Erythroblast (primary cell): ENCODE measurements around the gene APOC1.
A peak's percentile ranks its signal among the peaks of the same experiment; 100 is the strongest.
"Not testable (repeated sequence)": the region's sequence is repeated elsewhere in the genome, so short reads cannot be mapped to it uniquely, and the experiment has no call there.

Source experiments
- DNase-seq, 2 experiments: peaks; one replicate each; lab custom pipeline; 2025; lab: John Stamatoyannopoulos, UW
- GATA1 ChIP-seq: IDR thresholded peaks from 2 replicates; pipeline ENCODE4 v1.6.1; 2011; ENCODE audit warnings: low read depth, mild to moderate bottlenecking, control low read depth, low read length, moderate library complexity
- POLR2A ChIP-seq: IDR thresholded peaks from 2 replicates; pipeline ENCODE4 v1.6.1; 2011; ENCODE audit warnings: mild to moderate bottlenecking, low read length

The APOC1 gene

DNA sequence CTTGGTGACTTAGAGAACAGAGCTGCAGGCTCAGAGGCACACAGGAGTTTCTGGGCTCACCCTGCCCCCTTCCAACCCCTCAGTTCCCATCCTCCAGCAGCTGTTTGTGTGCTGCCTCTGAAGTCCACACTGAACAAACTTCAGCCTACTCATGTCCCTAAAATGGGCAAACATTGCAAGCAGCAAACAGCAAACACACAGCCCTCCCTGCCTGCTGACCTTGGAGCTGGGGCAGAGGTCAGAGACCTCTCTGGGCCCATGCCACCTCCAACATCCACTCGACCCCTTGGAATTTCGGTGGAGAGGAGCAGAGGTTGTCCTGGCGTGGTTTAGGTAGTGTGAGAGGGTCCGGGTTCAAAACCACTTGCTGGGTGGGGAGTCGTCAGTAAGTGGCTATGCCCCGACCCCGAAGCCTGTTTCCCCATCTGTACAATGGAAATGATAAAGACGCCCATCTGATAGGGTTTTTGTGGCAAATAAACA is 9.9 kb downstream of the APOC1 start:
- TF ChIP-seq POLR2A, result no peak
- no peak for TF ChIP-seq GATA1
- DNase-seq, result no peak

DNA sequence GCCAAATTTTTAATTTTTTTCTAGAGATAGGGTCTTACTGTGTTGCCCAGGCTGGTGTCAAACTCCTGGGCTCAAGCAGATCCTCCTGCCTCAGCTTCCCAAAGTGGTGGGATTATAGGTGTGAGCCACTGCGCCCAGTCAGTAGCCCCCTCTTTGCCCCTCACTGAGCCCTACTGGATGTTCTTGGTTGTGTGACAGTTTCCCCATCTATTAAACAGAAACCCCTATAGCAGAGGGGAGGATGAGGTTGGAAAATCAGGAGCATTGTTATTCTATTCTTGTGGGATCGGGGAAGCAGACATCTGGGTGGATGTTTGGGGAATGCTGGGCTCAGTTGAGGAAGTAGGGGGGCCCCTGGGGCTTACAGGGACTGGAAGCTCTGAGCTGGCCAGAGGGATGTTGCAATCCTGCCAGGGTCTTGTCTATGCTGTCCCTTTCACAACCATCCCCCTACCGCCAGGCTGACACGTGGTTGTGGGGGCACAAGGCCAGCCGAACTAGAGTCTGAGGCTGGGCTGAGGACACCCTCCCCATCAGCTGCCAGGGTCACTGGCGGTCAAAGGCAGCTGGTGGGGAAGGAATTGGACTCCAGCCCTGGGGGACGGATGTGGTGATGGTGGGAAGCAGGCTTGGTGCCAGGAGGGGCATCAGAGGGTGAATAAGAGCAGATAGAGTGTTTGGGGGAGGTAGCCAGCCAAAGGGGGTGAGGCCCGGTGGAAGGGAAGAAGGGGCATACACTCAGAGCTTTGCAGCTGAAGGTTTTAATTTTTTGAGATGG is 10.9 kb downstream of the APOC1 start:
- no peak for TF ChIP-seq POLR2A
- no peak for TF ChIP-seq GATA1
- no peak for DNase-seq

DNA sequence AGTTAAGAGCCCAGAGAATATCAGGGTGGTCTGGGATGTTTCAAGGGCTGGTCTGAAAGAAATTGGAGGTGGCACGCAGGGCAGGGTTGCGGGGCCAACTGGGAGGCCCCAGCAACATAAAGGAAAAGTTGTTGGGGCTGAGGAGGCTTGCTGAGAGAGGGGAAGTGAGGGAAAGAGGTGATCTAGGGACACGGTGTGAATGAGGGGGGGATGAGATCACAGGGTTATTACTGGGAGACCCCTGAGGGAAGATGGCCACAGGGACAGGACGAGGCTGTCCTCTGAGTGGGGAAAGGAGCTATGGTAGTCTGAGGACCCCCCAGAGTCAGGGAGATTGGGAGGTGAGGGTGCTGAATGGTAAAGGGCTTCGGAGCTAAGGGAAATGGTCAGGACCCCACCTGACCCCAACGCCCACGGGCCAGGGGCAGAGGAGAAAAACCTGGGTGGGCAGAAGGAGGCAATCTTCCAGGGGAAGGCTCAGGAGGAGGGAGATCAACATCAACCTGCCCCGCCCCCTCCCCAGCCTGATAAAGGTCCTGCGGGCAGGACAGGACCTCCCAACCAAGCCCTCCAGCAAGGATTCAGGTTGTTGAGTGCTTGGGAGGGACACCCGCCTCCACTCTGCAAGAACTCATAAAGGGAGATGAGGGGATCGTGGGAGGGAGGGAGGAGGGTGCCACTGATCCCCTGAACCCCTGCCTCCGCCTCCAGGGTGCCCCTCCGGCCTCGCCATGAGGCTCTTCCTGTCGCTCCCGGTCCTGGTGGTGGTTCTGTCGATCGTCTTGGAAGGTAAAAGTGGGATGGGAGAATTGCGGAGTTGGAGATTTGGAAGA is 12.1 kb downstream of the APOC1 start:
- not testable (repeated sequence) for DNase-seq

DNA sequence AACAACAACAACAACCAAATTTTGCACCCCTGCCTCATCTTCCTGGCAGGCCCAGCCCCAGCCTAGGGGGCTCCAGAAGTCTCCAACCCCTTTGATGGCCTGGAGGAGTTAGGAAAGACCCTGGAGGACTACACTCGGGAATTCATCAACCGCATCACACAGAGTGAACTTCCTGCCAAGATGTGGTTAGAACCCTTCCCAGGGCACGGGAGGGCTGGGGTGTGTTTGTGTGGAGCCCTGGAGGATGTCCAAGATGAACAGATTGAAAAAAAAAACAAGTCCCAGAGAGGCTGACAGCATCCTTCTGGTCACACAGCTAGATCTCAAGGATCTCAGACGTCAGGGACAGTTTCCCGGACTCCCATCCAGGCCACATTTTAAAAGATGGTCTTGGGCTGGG is 13.3 kb downstream of the APOC1 start:
- no peak for DNase-seq
- TF ChIP-seq GATA1, result no peak
- no peak for TF ChIP-seq POLR2A

DNA sequence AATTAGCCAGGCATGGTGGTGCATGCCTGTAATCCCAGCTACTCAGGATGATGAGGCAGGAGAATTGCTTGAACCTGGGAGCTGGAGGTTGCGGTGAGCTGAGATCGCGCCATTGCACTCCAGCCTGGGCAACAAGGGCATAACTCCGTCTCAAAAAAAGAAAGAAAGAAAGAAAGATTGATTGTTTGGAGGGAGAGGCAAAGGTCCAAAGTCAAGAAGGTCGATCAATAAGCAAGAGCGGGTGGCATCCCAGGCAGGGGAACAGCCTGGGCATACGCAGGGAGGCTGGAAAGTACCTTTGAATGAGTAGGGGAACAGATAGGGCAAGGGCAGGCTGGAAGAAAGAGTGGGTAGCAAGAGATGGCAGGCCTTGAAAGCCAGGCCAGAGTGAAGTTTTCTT is 15.7 kb downstream of the APOC1 start:
- DNase-seq, result no peak
- no peak for TF ChIP-seq POLR2A
- no peak for TF ChIP-seq GATA1

DNA sequence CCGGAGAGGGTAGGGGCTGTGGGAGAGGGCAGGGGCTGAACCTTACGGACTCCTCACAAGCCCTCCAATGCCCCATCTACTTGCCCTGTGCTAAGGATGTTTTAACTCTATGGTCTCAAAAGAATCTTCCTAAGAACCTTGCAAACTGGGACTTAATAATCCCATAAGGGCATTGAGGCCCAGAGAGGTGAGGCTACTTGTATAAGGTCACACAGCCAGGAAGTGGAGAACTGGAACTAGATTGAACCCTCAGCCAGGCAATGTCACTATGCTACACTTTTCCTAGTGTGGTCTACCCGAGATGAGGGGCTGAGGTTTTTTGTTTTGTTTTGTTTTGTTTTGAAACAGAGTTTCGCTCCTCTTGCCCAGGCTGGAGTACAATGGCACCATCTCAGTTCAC is 17.1 kb downstream of the APOC1 start:
- no peak for DNase-seq

DNA sequence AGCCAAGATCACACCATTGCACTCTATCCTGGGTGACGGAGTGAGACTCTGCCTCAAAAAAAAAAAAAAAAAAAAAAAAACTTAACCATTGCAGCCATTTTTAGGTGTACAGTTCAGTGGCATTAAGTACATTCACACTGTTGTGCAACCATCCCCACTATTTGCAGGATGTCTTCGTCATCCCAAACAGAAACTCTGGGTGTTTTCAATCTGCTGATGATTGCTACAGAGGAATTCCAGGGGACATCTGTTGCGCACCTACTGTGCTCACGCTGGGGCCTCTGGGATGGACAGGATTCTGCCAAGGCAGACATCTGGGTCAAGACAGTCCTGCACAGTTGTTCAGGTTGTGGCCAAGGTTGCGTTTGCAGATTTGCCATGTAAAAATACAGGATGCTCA is 25.3 kb downstream of the APOC1 start:
- no peak for DNase-seq
- TF ChIP-seq GATA1, result no peak
- no peak for TF ChIP-seq POLR2A

More for the DNA sequence above, 17.1 kb downstream of the APOC1 start:
- TF ChIP-seq GATA1, result no peak
- no peak for TF ChIP-seq POLR2A

DNA sequence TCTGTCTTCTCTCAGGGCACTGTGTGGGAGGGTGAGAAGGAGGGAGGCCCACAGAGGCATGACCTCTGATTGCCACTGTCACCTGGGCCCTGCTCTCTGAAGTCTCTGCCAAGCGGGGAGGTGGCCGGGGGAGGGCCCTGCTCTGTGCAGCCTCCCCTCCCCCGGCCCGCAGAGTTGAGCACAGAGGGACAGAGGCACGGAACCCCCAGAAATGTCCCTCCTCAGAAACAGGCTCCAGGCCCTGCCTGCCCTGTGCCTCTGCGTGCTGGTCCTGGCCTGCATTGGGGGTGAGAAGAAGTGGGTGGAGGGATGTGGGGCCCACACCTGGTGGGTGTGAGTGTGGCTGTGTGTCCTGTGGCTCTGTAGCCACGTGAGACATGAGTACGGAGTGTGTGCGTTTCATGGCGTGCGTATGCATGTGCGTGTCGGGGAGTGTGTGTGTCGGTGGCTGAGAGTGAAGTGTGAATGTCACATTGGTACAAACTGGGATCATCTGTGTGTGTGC is 27.7 kb downstream of the APOC1 start, which contains the start of gene APOC4:
APOC4 (plus strand) TSS at position 171 of the 505 bp plus-strand sequence; CDS start at position 212, 41 bp downstream.
- no peak for DNase-seq
- TF ChIP-seq GATA1 (no peak), POLR2A (no peak)

DNA sequence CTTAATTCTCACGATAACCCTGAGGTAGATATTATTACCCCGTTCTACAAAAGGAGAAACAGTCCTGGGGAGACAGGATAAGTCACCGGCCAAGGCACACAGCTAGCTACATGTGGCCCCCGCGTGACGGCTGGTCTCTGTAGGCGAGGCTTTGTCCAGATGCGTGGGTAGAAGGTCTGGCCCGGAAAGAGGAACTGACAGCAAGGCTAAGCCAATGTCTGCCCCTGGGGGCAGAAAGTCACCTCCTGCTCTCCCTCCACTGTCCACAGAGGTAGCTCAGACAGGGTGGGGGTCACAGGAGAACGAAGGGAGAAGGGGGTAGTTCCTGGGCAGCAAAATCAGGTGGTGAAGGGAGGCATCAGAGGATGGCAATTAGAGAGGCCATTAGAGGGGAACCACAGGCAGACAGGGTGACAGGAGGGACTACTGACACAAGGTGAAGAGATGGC is 29.4 kb downstream of the APOC1 start:
- DNase-seq, result peak; percentile 45 to 51
- TF ChIP-seq GATA1 (no peak), POLR2A (peak; percentile 36)

DNA sequence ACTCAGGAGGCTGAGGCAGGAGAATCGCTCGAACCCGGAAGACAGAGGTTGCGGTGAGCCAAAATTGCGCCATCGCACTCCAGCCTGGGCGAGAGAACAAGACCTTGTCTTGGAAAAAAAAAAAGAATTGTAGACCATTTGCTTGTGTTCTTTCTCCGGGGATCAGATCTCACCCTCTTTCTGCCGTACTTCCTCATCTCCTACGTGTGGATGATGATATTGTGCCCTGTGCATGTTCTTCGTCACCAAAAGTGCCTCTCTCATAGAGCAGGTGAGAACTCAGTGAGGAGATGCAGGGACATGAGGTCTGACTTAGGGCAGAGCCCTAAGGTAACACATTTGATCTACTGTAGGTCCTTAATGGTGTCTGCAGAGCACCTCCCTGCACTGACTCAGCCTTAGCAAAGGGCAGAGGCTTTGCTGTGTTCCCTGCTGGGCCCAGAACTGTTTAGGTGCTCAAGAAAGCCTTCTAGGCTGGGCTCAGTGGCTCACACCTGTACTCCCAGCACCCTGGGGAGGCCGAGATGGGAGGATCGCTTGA is 32.7 kb downstream of the APOC1 start:
- TF ChIP-seq POLR2A (no peak), GATA1 (no peak)
- no peak for DNase-seq

DNA sequence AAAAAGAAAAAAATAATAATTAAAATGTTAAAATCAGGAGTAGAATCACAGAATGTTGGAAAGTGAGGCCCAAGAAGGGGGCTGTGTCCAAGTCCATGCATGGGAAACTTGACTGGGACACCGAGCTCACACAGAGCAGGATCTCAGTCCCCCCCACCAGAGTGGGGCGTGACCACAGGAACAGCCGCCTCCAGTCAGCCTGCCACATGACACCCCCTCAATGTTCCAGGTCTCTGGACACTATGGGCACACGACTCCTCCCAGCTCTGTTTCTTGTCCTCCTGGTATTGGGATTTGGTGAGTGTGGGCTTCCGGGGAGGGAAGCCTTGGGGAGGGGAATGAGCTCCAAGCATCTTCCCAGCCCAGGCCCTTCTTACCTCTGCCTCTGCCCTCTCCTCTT is 33.8 kb downstream of the APOC1 start:
- TF ChIP-seq GATA1 (no peak), POLR2A (no peak)
- no peak for DNase-seq

DNA sequence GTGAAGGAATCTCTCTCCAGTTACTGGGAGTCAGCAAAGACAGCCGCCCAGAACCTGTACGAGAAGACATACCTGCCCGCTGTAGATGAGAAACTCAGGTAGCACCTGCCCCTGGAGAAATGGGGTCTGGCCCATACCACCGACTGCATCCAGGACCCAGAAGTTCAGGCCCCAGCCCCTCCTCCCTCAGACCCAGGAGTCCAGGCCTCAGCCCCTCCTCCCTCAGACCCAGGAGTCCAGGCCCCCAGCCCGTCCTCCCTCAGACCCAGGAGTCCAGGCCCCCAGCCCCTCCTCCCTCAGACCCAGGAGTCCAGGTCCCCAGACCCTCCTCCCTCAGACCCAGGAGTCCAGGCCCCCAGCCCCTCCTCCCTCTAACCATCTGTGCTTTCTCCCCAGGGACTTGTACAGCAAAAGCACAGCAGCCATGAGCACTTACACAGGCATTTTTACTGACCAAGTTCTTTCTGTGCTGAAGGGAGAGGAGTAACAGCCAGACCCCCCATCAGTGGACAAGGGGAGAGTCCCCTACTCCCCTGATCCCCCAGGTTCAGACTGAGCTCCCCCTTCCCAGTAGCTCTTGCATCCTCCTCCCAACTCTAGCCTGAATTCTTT is 34.5 kb downstream of the APOC1 start:
- no peak for TF ChIP-seq POLR2A
- no peak for TF ChIP-seq GATA1
- DNase-seq, result no peak

DNA sequence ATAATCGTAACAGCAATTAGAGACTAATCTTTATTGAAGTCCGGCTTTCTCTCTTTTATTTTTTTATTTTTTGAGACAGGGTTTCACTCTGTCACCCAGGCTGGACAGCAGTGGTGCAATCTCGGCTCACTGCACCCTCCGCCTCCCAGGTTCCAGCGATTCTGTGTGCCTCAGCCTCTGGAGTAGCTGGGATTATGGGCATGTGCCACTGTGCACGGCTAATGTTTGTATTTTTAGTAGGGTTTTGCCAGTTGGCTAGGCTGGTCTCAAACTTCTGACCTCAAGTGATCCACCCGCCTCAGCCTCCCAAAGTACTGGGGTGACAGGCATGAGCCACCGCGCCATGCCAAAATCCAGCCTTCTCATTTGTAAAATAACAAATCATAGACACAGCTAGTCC is 35.1 kb downstream of the APOC1 start:
- DNase-seq, result no peak
- TF ChIP-seq POLR2A (no peak), GATA1 (no peak)
